ENCODE measurements around the gene MARS1. TPM values are rescaled to one million over a fixed set of nuclear protein-coding genes. Genes with fewer than 3 reads are reported as not detected.
A peak's percentile ranks its signal among the peaks of the same experiment; 100 is the strongest.

The MARS1 gene
- total RNA-seq, 4 donors from 2014 or later: 29.1 to 160 (median 76.8) TPM

- Histone ChIP-seq H3K4me1 (no peaks in the 10 kb centered on the region), H3K9me3 (no peaks in the 10 kb centered on the region), H3K4me3 (no peak overlapping the region), H3K27me3 (no peaks in the 10 kb centered on the region), H3K36me3 (no peaks in the 10 kb centered on the region), H3K27ac (no peak overlapping the region)
- intact Hi-C loops (cut with DNase I; ENCODE audit: low total_unique reads): no loop called here
- no peak for TF ChIP-seq POLR2A (IDR thresholded peaks at IDR 0.05)
- TF ChIP-seq CTCF (IDR thresholded peaks at IDR 0.05): no peak
- DNase-seq: no peak
Measured at GRCh38 chr12:57539134-57539768, 51.4 kb downstream of the MARS1 start.

- intact Hi-C loops (cut with DNase I; ENCODE audit: low total_unique reads): no loop called here
- Histone ChIP-seq H3K27me3 (no peaks in the 10 kb centered on the region), H3K27ac (no peak overlapping the region), H3K4me1 (peaks cover 0 to 9% of the 10 kb centered on the region in 2 donors), H3K4me3 (no peak overlapping the region), H3K9me3 (no peaks in the 10 kb centered on the region), H3K36me3 (no peaks in the 10 kb centered on the region)
- TF ChIP-seq CTCF (IDR thresholded peaks at IDR 0.05) (no peak), POLR2A (IDR thresholded peaks at IDR 0.05) (no peak)
- DNase-seq: no peak
Measured at GRCh38 chr12:57541001-57541400, 53.1 kb downstream of the MARS1 start.

GRCh38 chr12:57541717-57542116, 53.8 kb downstream of the MARS1 start:
- Histone ChIP-seq H3K27me3 (no peaks in the 10 kb centered on the region), H3K9me3 (no peaks in the 10 kb centered on the region), H3K36me3 (no peaks in the 10 kb centered on the region), H3K4me3 (no peak overlapping the region), H3K4me1 (peaks cover 0 to 11% of the 10 kb centered on the region in 2 donors), H3K27ac (no peak overlapping the region)
- no peak for DNase-seq
- intact Hi-C loops (cut with DNase I; ENCODE audit: low total_unique reads): no loop called here
- TF ChIP-seq CTCF (IDR thresholded peaks at IDR 0.05) (no peak), POLR2A (IDR thresholded peaks at IDR 0.05) (no peak)

GRCh38 chr12:57543581-57543980, 55.7 kb downstream of the MARS1 start:
- TF ChIP-seq CTCF (IDR thresholded peaks at IDR 0.05): no peak
- TF ChIP-seq POLR2A (IDR thresholded peaks at IDR 0.05): no peak
- Histone ChIP-seq H3K4me3 (no peak overlapping the region), H3K27me3 (no peaks in the 10 kb centered on the region), H3K9me3 (no peaks in the 10 kb centered on the region), H3K27ac (no peak overlapping the region), H3K36me3 (no peaks in the 10 kb centered on the region), H3K4me1 (peaks cover 0 to 11% of the 10 kb centered on the region in 2 donors)
- intact Hi-C loops (cut with DNase I; ENCODE audit: low total_unique reads): no loop called here
- DNase-seq: no peak

- no peaks in the 10 kb centered on the region for H3K9me3 ChIP-seq
- H3K4me3 ChIP-seq: peak overlapping the region; percentile 92 to 100
- DNase-seq: no peak
- H3K27me3 ChIP-seq: no peaks in the 10 kb centered on the region
- intact Hi-C loops (cut with DNase I; ENCODE audit: low total_unique reads): no loop called here
- TF ChIP-seq POLR2A (IDR thresholded peaks at IDR 0.05) (no peak), CTCF (IDR thresholded peaks at IDR 0.05) (no peak)
- no peaks in the 10 kb centered on the region for H3K36me3 ChIP-seq
- H3K27ac ChIP-seq: peak overlapping the region; percentile 82 to 90
- H3K4me1 ChIP-seq: peaks cover 0 to 11% of the 10 kb centered on the region in 2 donors
Measured at GRCh38 chr12:57545809-57546437, 58.1 kb downstream of the MARS1 start.

All from uterus (tissue), 4 donors.